Uterus (tissue), 4 donors: ENCODE data around the gene IGFLR1. TPM values are rescaled to one million over a fixed set of nuclear protein-coding genes. Genes with fewer than 3 reads are reported as not detected.

Experiments used
- DNase-seq, 2 donors: peaks; one replicate each; pipeline ENCODE4 v3.0.0-alpha.2; 2019 to 2020
- H3K27ac ChIP-seq, 2 donors: fragments of 200-600 bp; sonication (generic); 1 replicate in 1 of 2; 2 replicates in 1 of 2; pipeline ENCODE4 v1.5.1; 2016 to 2018
- H3K27me3 ChIP-seq, 2 donors: fragments of 200-600 bp; sonication (generic); one replicate each; pipeline ENCODE4 v1.5.1; 2018 to 2019; ENCODE audit warnings: control low read depth in 1 of 2
- H3K36me3 ChIP-seq, 2 donors: fragments of 200-600 bp; sonication (generic); one replicate each; pipeline ENCODE4 v1.5.1; 2019; ENCODE audit warnings: control low read depth in 1 of 2
- H3K4me1 ChIP-seq, 2 donors: fragments of 200-600 bp; sonication (generic); one replicate each; pipeline ENCODE4 v1.5.1; 2018 to 2019; ENCODE audit warnings: control low read depth in 1 of 2
- H3K4me3 ChIP-seq, 2 donors: fragments of 200-600 bp; sonication (generic); 1 replicate in 1 of 2; 2 replicates in 1 of 2; pipeline ENCODE4 v1.5.1; 2018 to 2019; ENCODE audit warnings: mild to moderate bottlenecking in 1 of 2
- H3K9me3 ChIP-seq, 2 donors: fragments of 200-600 bp; sonication (generic); one replicate each; pipeline ENCODE4 v1.5.1; 2019; ENCODE audit warnings: control low read depth in 1 of 2
- POLR2A ChIP-seq, 2 donors: fragments of 450-650 bp; IDR thresholded peaks; one replicate each; pipeline ENCODE4 v1.6.1; 2016; ENCODE audit warnings: antibody characterized with exemption in 2 of 2, mild to moderate bottlenecking in 1 of 2, moderate library complexity in 1 of 2
- intact Hi-C: fragments of 100-400 bp; cut with DNase I; formaldehyde crosslinking; loops from one replicate; pipeline ENCODE4 v1.15.1; 2023; ENCODE audit warnings: low total_unique reads
- total RNA-seq, 4 donors: library from RNA; depleted of rRNA in 3 of 4; stranded (reverse); fragments of >200 nt in 3 of 4; gene quantifications; one replicate each; pipeline versions ENCODE4 v1.1.0 to v1.2.4, GENCODE V29; 2014 to 2023
- TF ChIP-seq, protein P1 (sequence below), 4 experiments: fragments of 200-600 bp in 2 of 4; fragments of 450-650 bp in 2 of 4; sonication (generic) in 2 of 4; IDR thresholded peaks; one replicate each; pipeline ENCODE4 v1.5.1; 2016 to 2019; ENCODE audit warnings: antibody characterized with exemption in 4 of 4, mild to moderate bottlenecking in 2 of 4, moderate library complexity in 1 of 4
- donor health status: DM: yes; HTN: yes; CAD: no.

Gene IGFLR1
- total RNA-seq, 4 donors from 2014 or later, result 0.77 to 5.3 (median 2.2) TPM

GRCh38 chr19:35738021-35738886 is 4.0 kb downstream of the IGFLR1 start:
- TF ChIP-seq, protein P1, sequence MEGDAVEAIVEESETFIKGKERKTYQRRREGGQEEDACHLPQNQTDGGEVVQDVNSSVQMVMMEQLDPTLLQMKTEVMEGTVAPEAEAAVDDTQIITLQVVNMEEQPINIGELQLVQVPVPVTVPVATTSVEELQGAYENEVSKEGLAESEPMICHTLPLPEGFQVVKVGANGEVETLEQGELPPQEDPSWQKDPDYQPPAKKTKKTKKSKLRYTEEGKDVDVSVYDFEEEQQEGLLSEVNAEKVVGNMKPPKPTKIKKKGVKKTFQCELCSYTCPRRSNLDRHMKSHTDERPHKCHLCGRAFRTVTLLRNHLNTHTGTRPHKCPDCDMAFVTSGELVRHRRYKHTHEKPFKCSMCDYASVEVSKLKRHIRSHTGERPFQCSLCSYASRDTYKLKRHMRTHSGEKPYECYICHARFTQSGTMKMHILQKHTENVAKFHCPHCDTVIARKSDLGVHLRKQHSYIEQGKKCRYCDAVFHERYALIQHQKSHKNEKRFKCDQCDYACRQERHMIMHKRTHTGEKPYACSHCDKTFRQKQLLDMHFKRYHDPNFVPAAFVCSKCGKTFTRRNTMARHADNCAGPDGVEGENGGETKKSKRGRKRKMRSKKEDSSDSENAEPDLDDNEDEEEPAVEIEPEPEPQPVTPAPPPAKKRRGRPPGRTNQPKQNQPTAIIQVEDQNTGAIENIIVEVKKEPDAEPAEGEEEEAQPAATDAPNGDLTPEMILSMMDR (IDR thresholded peaks at IDR 0.05), result no peak
- TF ChIP-seq POLR2A (IDR thresholded peaks at IDR 0.05), result no peak
- Histone ChIP-seq H3K9me3 (no peaks in the 10 kb centered on the region), H3K27me3 (no peaks in the 10 kb centered on the region), H3K4me1 (peaks cover 0 to 10% of the 10 kb centered on the region in 2 donors), H3K36me3 (no peaks in the 10 kb centered on the region), H3K27ac (no peak overlapping the region), H3K4me3 (no peak overlapping the region)
- intact Hi-C loops, result no loop called here
- DNase-seq, result no peak

DNA sequence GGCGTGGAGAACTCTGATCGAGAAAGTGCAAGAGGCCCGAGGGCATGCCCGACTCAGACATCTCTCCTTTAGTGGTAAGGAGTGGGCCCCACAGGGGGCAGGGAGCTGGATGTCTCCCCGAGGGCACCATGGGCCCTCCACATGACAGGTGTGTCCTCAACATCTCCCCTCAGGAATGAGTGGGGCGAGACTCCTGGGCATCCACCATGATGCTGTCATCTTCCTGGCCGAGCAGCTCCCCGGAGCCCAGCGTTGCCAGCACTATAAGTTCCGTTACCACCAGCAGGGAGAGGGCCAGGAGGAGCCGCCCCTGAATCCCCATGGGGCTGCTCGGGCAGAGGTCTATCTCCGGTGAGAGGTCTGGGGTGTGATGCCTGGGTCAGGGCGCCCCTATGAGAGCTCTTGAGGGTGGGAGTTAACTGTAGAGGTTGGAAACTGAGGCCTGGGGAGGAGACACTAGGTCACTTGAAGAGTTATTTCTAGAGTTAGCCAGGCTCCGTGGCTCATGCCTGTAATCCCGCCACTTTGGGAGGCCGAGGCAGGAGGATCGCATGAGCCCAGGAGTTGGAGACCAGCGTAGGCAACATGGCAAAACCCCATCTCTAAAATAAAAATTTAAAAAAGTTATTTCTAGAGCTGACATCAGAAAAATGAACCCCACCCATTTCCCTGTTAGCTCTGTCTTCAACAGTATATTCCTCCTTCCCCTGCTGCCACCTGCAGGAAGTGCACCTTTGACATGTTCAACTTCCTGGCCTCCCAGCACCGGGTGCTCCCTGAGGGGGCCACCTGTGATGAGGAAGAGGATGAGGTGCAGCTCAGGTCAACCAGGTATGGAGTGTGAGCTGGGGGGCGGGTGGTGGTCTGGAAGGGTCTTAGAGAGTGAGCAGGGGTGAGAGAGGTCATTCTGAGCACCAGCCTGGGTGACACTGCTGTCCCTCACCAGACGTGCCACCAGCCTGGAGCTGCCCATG is 5.1 kb downstream of the IGFLR1 start:
- Histone ChIP-seq H3K9me3 (no peaks in the 10 kb centered on the region), H3K27me3 (no peaks in the 10 kb centered on the region), H3K27ac (no peak overlapping the region), H3K36me3 (no peaks in the 10 kb centered on the region), H3K4me1 (peaks cover 0 to 10% of the 10 kb centered on the region in 2 donors), H3K4me3 (no peak overlapping the region)
- intact Hi-C loops, result no loop called here
- TF ChIP-seq, protein P1 (IDR thresholded peaks at IDR 0.05), result no peak
- no peak for TF ChIP-seq POLR2A (IDR thresholded peaks at IDR 0.05)
- no peak for DNase-seq

GRCh38 chr19:35734889-35735288 is 7.4 kb downstream of the IGFLR1 start:
- Histone ChIP-seq H3K9me3 (no peaks in the 10 kb centered on the region), H3K36me3 (no peaks in the 10 kb centered on the region), H3K27ac (no peak overlapping the region), H3K4me1 (peaks cover 0 to 6% of the 10 kb centered on the region in 2 donors), H3K4me3 (no peak overlapping the region), H3K27me3 (no peaks in the 10 kb centered on the region)
- no peak for TF ChIP-seq POLR2A (IDR thresholded peaks at IDR 0.05)
- TF ChIP-seq, protein P1 (IDR thresholded peaks at IDR 0.05), result no peak
- intact Hi-C loops, result no loop called here
- DNase-seq, result no peak

GRCh38 chr19:35734273-35734672 is 8.0 kb downstream of the IGFLR1 start:
- TF ChIP-seq POLR2A (IDR thresholded peaks at IDR 0.05), result no peak
- TF ChIP-seq, protein P1 (IDR thresholded peaks at IDR 0.05), result no peak
- no peaks in the 10 kb centered on the region for H3K36me3 ChIP-seq
- H3K27ac ChIP-seq, result no peak overlapping the region
- H3K4me3 ChIP-seq, result no peak overlapping the region
- H3K4me1 ChIP-seq, result no peaks in the 10 kb centered on the region
- intact Hi-C loops, result no loop called here
- no peak for DNase-seq
- H3K9me3 ChIP-seq, result no peaks in the 10 kb centered on the region
- H3K27me3 ChIP-seq, result no peaks in the 10 kb centered on the region
